CD4-positive, alpha-beta T cell treated with Interleukin-15 for 1 hour (primary cell): ENCODE data around the gene CEP57L1.
"Not testable (repeated sequence)": the region's sequence is repeated elsewhere in the genome, so short reads cannot be mapped to it uniquely, and the experiment has no call there.

ENCODE experiments used
- DNase-seq: peaks from one replicate; pipeline ENCODE4 v3.0.0-alpha.2; 2020

The CEP57L1 gene

DNA sequence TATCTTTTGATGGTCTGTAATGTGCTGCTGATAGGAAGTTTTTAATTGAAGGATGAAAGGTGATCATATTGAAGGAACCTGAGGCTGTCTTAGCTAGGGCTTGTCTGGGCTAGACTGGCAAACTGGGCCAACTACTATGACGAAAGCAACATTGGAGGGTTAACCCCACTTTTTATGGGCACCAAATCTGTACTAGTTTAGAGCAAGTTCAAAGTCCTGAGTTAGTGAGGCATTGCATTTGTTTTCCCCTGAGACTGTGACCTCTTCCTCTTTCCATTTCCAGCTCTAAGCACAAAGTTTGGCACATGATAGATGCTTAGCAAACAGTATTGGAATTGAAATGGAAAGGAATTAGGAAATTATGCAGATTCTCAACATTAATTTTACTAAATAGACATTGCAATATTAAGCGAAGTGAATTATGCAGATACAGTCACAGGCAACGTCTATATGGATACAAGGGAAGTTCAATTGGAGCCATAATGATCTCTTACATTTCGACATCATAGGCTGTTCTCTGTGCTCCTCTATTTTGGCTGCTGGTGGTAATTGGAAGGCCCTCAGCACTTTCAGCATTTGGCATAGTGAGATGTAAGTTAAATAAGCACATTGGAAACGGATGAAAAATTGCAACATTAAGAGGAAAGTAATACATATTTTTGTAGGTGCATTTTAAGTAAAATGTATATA, 22.2 kb downstream of the CEP57L1 start:
- peak; percentile 30 for DNase-seq

DNA sequence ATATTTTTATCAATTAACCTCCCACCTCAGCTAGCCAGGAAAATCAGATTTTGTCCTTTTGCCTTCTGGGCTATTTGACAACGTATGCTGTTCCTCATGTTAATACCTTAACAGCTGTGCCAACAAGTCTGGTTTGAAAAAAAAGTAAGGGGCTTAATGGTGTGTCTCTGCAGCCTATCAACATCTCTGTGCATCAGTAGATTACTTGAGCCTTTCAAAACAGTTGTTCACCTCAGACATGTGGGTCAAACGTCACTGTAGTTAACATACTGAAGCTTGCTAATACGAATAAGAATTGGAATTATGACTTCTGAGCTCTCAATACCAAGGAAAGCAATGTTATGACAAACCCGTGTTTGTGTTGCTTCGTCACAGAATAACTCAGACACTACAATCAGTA, 23.0 kb downstream of the CEP57L1 start:
- DNase-seq, result no peak

DNA sequence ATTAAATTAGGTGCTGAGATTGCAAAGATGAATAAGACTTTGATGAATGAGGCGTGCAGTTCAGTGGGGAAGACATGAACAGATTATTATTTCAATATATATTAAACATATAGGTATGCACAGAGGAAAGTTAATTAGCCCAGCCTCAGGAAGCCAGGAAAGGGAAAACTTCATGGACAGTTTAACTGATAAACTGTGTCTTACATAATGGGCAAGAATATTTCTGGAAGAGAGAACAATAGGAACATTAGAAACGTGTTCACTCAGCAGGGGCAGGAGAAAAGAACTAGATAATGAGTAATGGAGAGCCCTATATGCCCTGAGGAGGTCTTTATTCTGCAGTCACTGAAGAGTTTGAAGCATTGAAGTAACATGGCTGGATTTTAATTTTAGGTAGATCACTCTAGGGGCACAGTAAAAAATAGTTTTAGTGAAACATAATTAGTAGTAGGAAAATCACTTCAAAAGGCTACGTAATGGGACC, 23.6 kb downstream of the CEP57L1 start:
- no peak for DNase-seq

DNA sequence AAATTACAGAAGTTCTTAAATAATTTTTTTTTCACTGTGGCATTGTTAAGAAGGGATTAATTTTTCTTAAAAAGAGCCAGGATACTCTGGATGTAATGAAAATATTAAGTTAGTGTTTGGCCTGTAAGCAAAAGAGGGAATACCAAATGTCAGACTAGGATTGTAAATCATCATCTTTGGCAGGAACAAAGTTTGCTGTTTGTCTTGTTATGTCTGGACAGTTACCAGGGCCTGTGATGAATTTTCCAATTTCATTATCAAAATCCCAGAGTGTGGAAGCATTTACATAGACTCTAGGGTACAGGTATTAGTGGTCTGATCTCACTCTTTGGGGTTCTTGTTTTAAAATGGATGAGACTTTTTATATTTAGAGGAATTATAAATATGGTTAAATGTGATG, 26.1 kb downstream of the CEP57L1 start:
- no peak for DNase-seq

DNA sequence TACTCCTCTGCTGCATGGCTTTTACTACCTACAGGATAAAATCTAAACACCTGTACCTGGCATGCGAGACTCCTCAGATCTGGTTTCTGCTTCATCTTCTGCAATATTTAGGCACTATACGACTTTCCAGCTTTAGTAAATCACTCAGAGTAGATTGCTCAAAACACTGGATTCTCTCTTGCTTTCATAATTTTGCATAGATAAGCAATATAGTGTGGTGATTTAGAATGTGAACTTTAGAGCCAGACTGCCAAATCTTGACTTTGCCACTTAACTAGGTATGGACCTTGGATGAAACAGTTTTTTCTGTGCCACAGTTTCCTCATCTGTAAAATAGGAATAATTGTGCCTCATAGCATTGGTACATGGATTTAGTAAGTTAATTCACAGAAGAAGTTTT, 28.9 kb downstream of the CEP57L1 start:
- DNase-seq, result no peak

DNA sequence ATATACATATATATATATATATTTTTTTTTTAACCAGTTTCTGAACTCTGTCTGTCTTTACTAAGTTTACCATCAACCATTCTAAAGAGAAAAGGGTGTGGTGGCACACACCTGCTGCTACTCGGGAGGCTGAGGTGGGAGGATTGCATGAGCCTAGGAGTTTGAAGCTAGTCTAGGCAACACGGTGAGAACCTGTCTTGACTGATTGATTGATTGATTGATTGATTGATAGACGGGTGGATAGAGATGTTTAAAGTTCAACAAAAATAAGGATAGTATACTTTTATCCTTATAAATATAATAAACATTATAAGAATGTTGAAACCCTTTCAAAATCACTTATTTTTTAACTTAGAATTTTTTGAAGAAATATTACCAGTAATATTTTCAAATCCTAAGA, 30.2 kb downstream of the CEP57L1 start:
- DNase-seq, result no peak

DNA sequence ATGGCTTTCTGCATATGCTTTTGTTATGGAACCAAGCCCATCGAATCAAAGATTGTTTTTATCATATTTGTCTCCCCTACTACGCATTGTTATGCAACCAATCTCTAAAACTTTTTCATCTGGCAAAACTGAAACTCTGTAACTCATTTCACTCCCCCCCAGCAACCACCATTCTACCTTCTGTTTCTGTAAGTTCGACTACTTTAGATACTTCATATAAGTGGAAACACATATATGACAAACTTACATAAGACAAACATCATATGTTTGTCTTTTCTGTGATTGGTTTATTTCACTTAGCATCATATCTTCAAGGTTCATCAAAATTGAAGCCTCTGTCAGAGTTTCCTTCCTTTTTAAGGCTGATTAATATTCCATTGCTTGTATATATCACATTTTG, 34.8 kb downstream of the CEP57L1 start:
- DNase-seq, result no peak

DNA sequence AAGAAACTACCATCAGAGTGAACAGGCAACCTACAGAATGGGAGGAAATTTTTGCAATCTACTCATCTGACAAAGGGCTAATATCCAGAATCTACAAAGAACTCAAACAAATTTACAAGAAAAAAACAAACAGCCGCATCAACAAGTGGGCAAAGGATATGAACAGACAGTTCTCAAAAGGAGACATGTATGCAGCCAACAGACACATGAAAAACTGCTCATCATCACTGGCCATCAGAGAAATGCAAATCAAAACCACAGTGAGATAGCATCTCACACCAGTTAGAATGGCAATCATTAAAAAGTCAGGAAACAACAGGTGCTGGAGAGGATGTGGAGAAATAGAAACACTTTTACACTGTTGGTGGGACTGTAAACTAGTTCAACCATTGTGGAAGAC, 40.3 kb downstream of the CEP57L1 start:
- DNase-seq, result not testable (repeated sequence)

DNA sequence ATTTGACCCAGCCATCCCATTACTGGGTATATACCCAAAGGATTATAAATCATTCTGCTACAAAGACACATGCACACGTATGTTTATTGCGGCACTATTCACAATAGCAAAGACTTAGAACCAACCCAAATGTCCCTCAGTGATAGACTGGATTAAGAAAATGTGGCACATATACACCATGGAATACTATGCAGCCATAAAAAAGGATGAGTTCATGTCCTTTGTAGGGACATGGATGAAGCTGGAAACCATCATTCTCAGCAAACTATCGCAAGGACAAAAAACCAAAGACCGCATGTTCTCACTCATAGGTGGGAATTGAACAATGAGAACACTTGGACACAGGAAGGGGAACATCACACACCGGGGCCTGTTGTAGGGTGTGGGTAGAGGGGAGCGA, 40.7 kb downstream of the CEP57L1 start:
- not testable (repeated sequence) for DNase-seq

DNA sequence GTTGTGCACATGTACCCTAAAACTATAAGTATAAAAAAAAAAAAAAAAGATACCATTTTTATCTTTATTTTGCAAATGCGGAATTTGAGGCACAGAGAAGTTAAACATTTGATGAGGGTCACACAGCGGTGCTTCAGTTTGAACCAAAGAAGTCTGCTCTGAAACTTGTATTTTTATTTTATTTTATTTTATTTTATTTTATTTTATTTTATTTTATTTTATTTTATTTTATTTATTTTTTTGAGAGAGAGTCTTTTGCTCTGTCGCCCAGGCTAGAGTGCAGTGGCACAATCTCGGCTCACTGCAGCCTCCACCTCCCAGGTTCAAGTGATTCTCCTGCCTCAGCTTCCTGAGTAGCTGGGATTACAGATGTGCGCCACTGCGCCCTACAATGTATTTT, 41.2 kb downstream of the CEP57L1 start:
- DNase-seq, result not testable (repeated sequence)

DNA sequence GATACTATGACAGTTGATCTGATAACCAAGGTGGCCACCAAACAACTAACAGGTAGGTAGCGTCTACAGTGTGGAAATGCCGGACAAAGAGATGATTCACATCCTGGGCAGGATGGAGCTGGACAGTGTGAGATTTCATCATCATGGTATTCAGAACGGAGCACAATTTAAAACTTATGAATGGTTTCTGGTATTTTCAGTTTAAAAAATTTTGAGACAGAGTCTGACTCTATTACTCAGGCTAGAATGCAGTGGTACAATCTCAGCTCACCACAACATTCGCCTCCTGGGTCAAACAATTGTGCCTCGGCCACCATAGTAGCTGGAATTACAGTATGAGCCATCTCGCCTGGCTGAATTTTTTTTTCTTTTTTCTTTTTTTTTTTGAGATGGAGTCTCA, 43.8 kb downstream of the CEP57L1 start:
- no peak for DNase-seq

DNA sequence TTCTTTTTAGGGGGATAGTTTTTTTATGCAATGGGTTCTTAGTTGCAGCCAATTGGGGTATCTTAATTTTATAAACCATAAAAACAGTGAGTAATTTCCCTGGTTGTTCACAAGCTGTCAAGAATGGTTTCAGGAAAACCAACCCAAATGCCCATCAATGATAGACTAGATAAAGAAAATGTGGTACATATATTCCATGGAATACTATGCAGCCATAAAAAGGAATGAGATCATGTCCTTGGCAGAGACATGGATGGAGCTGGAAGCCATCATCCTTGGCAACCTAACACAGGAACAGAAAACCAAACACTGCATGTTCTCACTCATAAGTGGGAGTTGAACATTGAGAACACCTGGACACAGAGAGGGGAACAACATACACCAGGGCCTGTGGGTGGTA, 46.8 kb downstream of the CEP57L1 start:
- not testable (repeated sequence) for DNase-seq

DNA sequence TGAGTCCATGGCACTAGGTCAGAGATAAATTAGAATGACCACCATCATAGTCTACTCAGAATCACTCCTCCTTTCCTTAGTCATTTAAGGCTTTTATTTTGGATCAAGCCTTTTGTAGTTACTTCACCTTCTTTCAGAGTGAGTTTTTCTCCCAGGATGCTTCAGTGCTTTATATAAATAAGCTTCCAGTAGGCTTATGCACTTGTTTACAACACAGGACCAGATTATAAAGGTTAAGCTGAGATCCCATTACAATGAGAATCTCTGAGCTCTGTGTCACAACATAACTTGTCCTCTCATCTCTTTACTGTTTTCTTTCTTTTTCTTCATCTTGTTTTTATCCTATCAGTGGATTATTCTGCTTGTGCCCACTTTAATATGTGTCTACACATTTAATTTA, 47.9 kb downstream of the CEP57L1 start:
- DNase-seq, result no peak

DNA sequence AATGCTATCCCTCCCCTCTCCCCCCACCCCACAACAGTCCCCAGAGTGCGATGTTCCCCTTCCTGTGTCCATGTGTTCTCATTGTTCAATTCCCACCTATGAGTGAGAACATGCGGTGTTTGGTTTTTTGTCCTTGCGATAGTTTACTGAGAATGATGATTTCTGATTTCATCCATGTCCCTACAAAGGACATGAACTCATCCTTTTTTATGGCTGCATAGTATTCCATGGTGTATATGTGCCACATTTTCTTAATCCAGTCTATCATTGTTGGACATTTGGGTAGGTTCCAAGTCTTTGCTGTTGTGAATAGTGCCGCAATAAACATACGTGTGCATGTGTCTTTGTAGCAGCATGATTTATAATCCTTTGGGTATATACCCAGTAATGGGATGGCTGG, 52.9 kb downstream of the CEP57L1 start:
- DNase-seq, result not testable (repeated sequence)

DNA sequence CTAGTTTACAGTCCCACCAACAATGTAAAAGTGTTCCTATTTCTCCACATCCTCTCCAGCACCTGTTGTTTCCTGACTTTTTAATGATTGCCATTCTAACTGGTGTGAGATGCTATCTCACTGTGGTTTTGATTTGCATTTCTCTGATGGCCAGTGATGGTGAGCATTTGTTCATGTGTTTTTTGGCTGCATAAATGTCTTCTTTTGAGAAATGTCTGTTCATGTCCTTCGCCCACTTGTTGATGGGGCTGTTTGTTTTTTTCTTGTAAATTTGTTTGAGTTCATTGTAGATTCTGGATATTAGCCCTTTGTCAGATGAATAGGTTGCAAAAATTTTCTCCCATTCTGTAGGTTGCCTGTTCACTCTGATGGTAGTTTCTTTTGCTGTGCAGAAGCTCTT, 53.4 kb downstream of the CEP57L1 start:
- DNase-seq, result not testable (repeated sequence)

DNA sequence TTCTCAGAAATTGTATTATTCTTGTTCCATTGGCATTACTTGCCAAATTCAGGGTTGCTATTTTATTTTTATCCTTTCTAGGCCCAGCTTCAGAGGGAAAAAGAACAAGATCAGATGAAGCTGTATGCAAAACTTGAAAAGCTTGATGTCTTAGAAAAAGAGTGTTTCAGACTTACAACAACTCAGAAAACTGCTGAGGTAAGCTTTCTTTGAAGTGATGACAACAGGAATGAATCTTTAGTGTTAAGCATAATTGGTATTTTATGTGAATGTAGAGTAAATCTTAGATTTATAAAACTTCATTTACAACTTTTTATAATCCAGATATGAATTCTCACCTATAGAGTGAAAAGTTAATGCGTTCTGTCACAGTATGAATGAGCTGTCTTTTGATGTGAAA, 58.4 kb downstream of the CEP57L1 start:
- no peak for DNase-seq

DNA sequence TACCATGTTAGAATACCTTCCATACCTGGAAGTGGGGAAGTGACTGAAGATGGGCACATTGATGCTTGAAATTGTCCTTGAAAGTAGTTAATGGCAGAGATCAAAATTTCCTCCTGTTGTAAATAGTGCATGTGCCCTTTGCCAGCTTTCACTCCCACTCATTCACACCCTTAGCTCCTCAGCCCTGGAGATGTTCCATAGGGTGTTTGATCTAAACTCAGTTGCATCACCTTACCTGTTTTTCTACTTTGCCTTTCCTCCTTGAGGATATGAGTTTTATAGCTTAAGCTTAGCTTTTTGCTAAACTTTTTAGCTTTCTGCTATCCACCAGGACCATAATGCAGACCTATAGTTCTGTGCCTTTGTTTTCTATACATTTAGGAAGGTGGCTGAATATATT, 69.0 kb downstream of the CEP57L1 start:
- no peak for DNase-seq

DNA sequence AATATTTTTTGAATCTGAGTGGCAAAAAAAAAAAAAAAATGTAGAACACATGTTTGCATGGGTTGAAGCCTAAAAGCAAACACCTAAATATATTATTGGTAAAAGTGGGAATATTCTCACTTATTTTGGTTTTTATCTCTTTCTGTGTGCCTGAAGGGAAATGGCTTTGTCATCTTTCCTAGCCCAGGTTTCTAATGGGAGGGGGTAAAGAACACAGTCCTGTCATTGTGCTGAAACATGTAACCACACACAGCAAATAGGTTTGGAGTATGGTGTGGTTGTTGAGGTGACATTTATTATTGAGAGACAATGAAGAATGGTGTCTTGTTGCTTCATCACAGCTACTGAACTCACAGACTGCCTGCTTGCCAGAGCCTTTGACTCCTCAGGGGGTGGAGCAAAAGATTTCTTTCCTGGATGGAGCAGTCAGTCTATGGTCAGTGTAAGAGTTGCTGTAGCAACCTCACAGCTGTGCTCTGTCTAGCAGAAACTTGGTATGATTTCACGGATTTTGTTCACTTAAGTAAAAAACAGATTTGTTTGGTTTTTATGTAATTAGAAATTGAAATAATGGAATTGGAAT, 70.2 kb downstream of the CEP57L1 start:
- no peak for DNase-seq

DNA sequence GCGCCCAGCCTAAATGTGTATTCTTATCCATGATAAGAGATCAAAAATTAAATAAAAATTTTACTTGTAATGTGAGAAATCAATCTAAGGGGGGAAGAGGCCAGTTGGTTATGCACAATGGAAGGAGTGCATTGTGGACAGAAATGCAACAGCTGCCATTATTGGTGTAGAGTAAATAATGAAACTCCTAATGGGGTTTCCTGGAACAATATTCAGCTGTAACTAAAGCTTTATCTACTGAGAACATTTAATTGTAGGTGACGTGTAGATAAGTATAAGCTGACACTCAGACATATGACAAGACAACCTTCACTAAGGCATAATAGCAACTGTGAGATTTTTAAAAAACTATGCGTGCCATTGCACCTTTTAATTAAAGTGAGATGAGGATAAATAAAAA, 71.4 kb downstream of the CEP57L1 start:
- no peak for DNase-seq

DNA sequence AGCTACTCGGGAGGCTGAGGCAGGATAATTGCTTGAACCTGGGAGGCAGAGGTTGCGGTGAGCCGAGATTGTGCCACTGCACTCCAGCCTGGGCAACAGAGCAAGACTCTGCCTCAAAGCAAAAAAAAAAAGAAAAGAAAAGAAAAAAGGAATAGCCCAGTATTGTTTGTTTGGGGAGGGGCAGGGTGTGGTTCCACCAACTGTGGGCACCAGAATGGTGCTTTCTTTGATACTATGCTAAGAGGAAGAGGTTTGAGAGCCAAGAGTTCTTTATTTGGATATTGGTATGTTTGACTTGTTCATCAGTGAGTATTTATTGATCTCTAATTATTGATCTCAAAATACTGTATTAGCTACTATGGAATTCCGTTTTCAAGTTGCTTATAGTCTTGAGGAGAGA, 72.3 kb downstream of the CEP57L1 start:
- DNase-seq, result no peak

DNA sequence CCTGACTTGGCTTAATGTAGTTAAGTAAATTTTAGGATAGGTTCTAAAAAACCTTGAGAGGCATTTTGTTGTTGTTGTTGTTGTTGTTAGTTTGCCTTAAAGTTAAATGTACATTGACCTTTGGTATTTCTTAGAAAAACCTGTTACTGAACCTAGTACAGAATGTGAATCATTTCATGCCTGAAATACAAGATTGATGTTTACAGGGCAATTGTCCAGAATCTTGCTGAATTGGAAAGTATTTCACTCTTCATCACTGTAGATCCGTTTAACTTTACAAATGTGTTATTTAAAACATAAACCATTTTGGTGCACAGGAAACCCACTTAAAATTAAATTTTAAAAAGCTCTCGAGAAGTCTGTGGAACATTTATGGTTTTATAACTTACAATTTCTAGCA, 75.0 kb downstream of the CEP57L1 start:
- DNase-seq, result no peak

DNA sequence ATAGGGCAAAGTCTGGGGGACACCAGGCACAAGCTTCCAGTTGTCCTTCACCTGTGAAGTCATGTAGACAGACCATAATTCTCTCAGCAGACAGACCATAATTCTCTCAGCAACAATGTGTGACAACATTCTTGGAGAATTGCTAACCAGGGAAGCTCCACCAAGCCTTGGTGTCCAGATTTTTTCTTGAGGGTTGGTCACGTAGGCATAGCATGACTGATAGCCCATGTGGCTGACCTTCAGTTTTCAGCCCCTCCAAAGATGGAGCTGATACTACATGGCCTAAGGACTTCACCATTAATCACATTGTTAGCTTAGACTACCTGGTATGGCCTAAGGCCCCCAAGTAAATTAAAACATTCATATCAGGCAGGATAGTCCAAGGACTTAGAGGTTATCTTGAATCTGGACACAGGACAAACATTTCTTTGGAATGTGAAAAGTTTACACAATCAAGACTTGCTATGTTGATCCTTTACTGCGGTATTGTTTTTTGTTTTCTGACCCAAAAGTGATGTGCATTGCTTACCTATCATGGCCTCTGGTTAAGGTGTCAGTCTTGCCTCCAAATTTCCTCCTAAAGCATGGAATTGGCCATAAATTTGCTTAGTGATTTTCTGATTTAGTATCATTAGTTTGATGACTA, 76.9 kb downstream of the CEP57L1 start:
- no peak for DNase-seq

DNA sequence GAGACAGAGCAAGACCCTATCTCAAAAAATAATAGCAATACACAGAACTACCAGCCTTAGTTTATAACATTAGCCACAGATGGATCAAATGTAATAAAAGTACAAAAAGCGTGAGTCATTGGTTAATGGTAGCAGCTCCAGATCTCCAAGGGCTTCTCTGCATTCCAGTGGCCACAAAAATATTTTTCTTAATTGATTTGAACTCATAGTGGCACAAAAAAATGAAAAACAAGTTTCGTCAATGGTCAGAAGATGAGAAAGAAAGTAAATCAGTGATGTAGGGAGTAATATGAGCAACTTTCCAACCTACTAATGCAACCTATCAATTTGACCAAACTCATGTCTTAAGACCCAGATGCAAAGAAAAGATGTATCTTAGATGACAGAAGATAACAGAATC, 79.6 kb downstream of the CEP57L1 start:
- no peak for DNase-seq

DNA sequence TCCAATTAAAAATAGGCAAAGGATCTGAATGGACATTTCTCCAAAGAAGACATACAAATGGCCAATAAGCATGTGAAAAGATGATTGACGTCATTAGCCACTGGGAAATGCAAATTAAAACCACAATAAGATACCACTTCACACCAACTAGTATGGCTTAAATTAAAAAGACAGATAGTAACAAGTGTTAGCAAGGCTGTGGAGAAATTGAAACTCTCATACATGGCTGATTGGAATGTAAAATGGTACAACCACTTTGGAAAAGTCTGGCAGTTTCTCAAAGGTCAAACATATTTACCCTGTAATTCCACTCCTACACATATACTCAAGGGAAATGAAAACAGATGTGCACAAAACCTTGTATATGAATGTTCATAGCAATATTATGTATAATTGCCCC, 83.6 kb downstream of the CEP57L1 start:
- no peak for DNase-seq

DNA sequence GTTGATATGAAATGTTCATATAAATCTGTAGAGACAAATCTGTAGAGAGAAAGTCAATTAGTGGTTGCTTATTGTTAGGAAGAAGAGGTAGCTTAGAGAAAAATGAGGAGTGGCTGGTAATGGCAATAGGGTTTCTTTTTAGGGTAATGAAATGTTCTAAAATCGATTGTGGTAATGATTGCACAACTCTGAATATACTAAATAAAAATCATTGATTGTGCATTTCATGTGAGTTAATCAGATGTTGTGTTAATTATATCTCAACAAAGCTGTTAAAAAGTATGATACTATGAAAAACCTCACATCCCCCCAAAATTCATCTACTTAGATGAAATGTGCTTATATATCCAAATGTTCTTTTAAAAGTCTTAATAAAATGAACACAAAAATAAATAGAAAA, 84.2 kb downstream of the CEP57L1 start:
- DNase-seq, result no peak
